ENCODE measurements around the gene EGLN1.

- TF ChIP-seq EZH2 (IDR thresholded peaks at IDR 0.05; ENCODE audit: borderline replicate concordance, low read length) (no peak), CTCF (IDR thresholded peaks at IDR 0.05; ENCODE audit: low read length) (no peak)
Observed at GRCh38 chr1:231390071-231390470, 32.0 kb downstream of the EGLN1 start.
